ENCODE results near the gene ADGRL3. TPM values are rescaled to one million over a fixed set of nuclear protein-coding genes. Genes with fewer than 3 reads are reported as not detected.

The ADGRL3 gene
- total and polyA plus RNA-seq, 5 donors from 2014 or later: not detected

DNA sequence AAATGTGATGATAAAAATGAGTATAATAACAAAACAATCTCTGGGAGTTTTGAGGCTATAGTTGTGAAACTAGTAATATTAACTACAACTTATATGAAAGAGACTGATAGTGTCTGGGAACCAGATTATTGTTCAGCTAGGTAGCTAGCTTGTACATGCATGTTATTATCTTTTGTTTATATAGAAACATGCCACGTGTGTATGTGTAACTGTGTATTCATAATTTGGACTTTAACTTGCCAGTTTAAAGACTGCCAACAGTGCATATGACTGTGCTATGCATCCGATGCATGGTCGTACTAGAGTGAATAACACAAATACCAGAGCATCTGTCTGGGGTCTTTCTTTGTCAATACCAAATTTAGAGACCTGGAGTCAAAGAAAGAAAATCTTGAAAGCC, 92.2 kb downstream of the ADGRL3 start:
- no peak overlapping the region for H3K4me3 Mint-ChIP-seq
- H3K36me3 ChIP-seq (ENCODE audit: control insufficient read depth, insufficient read depth, low read length): no peaks in the 10 kb centered on the region
- H3K9me3 ChIP-seq (ENCODE audit: control insufficient read depth in 2 of 2, low read length in 2 of 2): no peaks in the 10 kb centered on the region
- ATAC-seq (ENCODE audit: low read depth in 2 of 2) (no peak), DNase-seq (no peak)
- no peaks in the 10 kb centered on the region for H3K27me3 ChIP-seq (ENCODE audit: control insufficient read depth, insufficient read depth, low read length)
- no peak overlapping the region for H3K27ac ChIP-seq (ENCODE audit: insufficient read depth, low read length, poor library complexity, severe bottlenecking)
- peaks cover 0 to 18% (median 7%) of the 10 kb centered on the region in 7 donors for H3K9me3 Mint-ChIP-seq
- no peak overlapping the region for H3K27ac Mint-ChIP-seq
- no peak overlapping the region for H3K4me3 ChIP-seq (ENCODE audit: low read depth, low read length)
- H3K36me3 Mint-ChIP-seq: no peaks in the 10 kb centered on the region
- no peaks in the 10 kb centered on the region for H3K4me1 ChIP-seq (ENCODE audit: control insufficient read depth, insufficient read depth, low read length, poor library complexity, severe bottlenecking)
- H3K4me1 Mint-ChIP-seq: no peaks in the 10 kb centered on the region
- H3K27me3 Mint-ChIP-seq: no peaks in the 10 kb centered on the region

DNA sequence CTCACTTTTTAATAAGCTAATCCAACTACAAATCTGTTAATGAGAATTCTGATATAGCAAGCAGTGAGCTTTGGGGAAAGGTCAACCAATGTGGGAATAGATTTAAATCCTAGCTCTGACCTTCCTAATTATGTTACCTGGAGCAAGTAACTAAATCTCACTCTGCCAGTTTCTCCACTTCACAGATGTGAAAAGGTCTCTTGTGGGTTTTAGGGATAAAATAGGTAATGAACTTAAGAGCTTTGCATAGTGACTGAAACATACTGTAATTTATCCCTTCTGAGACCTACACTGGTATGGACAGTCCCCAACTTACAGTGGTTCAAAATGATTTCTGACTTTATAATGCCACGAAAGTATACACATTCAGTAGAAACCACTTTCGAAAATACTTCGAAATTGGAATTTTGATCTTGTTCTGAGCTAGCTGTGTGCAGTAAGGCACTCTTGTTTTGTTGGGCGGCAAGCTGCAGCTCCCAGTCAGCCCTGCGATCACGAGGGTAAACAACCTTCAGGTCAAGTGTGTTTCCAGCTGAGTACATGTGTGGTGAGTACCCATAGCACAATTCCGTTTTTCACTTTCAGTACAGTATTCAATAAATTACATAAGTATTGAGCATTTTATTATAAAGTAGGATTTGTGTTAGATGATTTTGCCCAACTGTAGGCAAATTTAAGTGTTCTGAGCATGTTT, 93.7 kb downstream of the ADGRL3 start:
- H3K36me3 ChIP-seq (ENCODE audit: control insufficient read depth, insufficient read depth, low read length): no peaks in the 10 kb centered on the region
- Mint-ChIP-seq H3K36me3 (no peaks in the 10 kb centered on the region), H3K27ac (no peak overlapping the region), H3K4me1 (no peaks in the 10 kb centered on the region), H3K4me3 (no peak overlapping the region), H3K9me3 (peaks cover 0 to 13% (median 6%) of the 10 kb centered on the region in 7 donors), H3K27me3 (no peaks in the 10 kb centered on the region)
- H3K27ac ChIP-seq (ENCODE audit: insufficient read depth, low read length, poor library complexity, severe bottlenecking): no peak overlapping the region
- DNase-seq: no peak
- H3K27me3 ChIP-seq (ENCODE audit: control insufficient read depth, insufficient read depth, low read length): no peaks in the 10 kb centered on the region
- no peaks in the 10 kb centered on the region for H3K9me3 ChIP-seq (ENCODE audit: control insufficient read depth in 2 of 2, low read length in 2 of 2)
- no peaks in the 10 kb centered on the region for H3K4me1 ChIP-seq (ENCODE audit: control insufficient read depth, insufficient read depth, low read length, poor library complexity, severe bottlenecking)
- no peak overlapping the region for H3K4me3 ChIP-seq (ENCODE audit: low read depth, low read length)
- no peak for ATAC-seq (ENCODE audit: low read depth in 2 of 2)

DNA sequence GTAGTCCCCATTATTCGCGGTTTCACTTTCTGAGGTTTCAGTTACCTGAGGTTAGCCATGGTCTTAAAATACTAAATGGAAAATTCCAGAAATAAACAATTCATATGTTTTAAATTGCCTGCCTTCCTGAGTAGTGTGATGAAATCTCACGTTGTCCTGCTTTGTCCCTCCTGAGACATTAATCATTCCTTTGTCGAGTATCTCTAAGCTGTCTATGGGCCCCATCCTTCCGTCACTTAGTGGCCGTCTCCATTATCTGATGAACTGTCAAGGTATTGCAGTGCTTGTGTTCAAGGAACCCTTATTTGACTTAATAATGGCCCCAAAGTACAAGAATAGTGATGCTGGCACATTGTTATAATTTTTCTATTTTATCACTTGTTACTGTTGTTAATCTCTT, 94.8 kb downstream of the ADGRL3 start:
- ATAC-seq (ENCODE audit: low read depth in 2 of 2): no peak
- H3K4me1 ChIP-seq (ENCODE audit: control insufficient read depth, insufficient read depth, low read length, poor library complexity, severe bottlenecking): no peaks in the 10 kb centered on the region
- no peaks in the 10 kb centered on the region for H3K27me3 ChIP-seq (ENCODE audit: control insufficient read depth, insufficient read depth, low read length)
- no peak overlapping the region for H3K4me3 ChIP-seq (ENCODE audit: low read depth, low read length)
- no peak overlapping the region for H3K4me3 Mint-ChIP-seq
- H3K36me3 ChIP-seq (ENCODE audit: control insufficient read depth, insufficient read depth, low read length): no peaks in the 10 kb centered on the region
- H3K9me3 ChIP-seq (ENCODE audit: control insufficient read depth in 2 of 2, low read length in 2 of 2): no peaks in the 10 kb centered on the region
- peaks cover 0 to 7% (median 6%) of the 10 kb centered on the region in 7 donors for H3K9me3 Mint-ChIP-seq
- no peak overlapping the region for H3K27ac ChIP-seq (ENCODE audit: insufficient read depth, low read length, poor library complexity, severe bottlenecking)
- H3K36me3 Mint-ChIP-seq: no peaks in the 10 kb centered on the region
- no peaks in the 10 kb centered on the region for H3K27me3 Mint-ChIP-seq
- no peaks in the 10 kb centered on the region for H3K4me1 Mint-ChIP-seq
- no peak for DNase-seq
- H3K27ac Mint-ChIP-seq: no peak overlapping the region

DNA sequence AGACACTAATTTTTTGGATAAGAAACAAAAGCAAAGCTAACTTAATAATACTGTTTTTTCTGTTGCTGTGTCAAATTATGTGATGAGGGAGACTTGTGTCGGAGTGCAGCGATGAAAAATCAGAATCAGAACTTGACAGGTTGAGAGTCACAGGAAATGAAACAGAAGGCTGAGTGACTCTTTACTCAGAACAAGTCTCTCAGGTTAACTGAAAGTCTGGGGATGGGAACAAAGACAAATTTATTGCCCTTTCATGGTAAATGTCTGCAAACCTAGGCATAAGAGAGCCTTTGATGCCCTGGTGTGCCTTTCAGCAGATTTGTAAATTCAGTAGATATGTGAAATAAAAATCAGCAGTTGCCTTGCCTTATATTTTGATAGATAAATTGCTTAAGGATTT, 96.0 kb downstream of the ADGRL3 start:
- Histone ChIP-seq H3K27ac (ENCODE audit: insufficient read depth, low read length, poor library complexity, severe bottlenecking) (no peak overlapping the region), H3K4me3 (ENCODE audit: low read depth, low read length) (no peak overlapping the region), H3K27me3 (ENCODE audit: control insufficient read depth, insufficient read depth, low read length) (no peaks in the 10 kb centered on the region), H3K36me3 (ENCODE audit: control insufficient read depth, insufficient read depth, low read length) (no peaks in the 10 kb centered on the region), H3K4me1 (ENCODE audit: control insufficient read depth, insufficient read depth, low read length, poor library complexity, severe bottlenecking) (no peaks in the 10 kb centered on the region), H3K9me3 (ENCODE audit: control insufficient read depth in 2 of 2, low read length in 2 of 2) (peaks cover 0 to 3% of the 10 kb centered on the region in 2 experiments)
- peaks cover 0 to 8% (median 3%) of the 10 kb centered on the region in 7 donors for H3K9me3 Mint-ChIP-seq
- H3K27me3 Mint-ChIP-seq: no peaks in the 10 kb centered on the region
- no peaks in the 10 kb centered on the region for H3K4me1 Mint-ChIP-seq
- no peak overlapping the region for H3K4me3 Mint-ChIP-seq
- no peaks in the 10 kb centered on the region for H3K36me3 Mint-ChIP-seq
- ATAC-seq (ENCODE audit: low read depth in 2 of 2) (no peak), DNase-seq (no peak)
- H3K27ac Mint-ChIP-seq: no peak overlapping the region

DNA sequence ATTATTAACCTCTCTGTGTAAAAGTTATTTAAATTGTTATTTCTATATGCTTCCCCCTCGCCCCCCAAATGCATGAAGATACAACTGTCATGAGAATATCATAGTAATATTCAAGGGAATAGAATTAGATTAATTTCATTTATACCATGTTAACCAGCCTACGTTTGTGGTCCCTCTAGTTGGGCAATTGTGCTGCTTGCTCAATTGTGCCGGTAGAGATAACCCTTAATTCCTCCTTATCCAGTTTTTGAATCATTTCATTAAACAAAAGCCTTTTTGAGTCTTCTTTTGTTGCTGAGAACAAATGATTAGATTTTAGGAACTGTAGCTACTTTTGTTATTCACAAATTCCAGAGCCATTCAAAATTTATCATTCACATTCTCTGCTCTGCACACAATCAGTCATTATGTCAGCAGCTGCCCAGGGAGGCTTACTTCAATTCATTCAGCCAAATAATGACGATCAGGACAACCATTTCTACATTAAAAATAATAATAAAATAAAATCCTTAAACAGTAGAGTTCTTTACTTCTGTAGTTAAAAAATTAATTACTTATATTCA, 98.1 kb downstream of the ADGRL3 start:
- DNase-seq (no peak), ATAC-seq (ENCODE audit: low read depth in 2 of 2) (no peak)
- Mint-ChIP-seq H3K9me3 (peaks cover 0 to 8% (median 4%) of the 10 kb centered on the region in 7 donors), H3K27me3 (no peaks in the 10 kb centered on the region), H3K36me3 (no peaks in the 10 kb centered on the region), H3K4me3 (no peak overlapping the region), H3K27ac (no peak overlapping the region), H3K4me1 (no peaks in the 10 kb centered on the region)
- no peaks in the 10 kb centered on the region for H3K27me3 ChIP-seq (ENCODE audit: control insufficient read depth, insufficient read depth, low read length)
- H3K36me3 ChIP-seq (ENCODE audit: control insufficient read depth, insufficient read depth, low read length): no peaks in the 10 kb centered on the region
- H3K4me1 ChIP-seq (ENCODE audit: control insufficient read depth, insufficient read depth, low read length, poor library complexity, severe bottlenecking): no peaks in the 10 kb centered on the region
- H3K27ac ChIP-seq (ENCODE audit: insufficient read depth, low read length, poor library complexity, severe bottlenecking): no peak overlapping the region
- peaks cover 0 to 7% of the 10 kb centered on the region in 2 experiments for H3K9me3 ChIP-seq (ENCODE audit: control insufficient read depth in 2 of 2, low read length in 2 of 2)
- H3K4me3 ChIP-seq (ENCODE audit: low read depth, low read length): no peak overlapping the region

DNA sequence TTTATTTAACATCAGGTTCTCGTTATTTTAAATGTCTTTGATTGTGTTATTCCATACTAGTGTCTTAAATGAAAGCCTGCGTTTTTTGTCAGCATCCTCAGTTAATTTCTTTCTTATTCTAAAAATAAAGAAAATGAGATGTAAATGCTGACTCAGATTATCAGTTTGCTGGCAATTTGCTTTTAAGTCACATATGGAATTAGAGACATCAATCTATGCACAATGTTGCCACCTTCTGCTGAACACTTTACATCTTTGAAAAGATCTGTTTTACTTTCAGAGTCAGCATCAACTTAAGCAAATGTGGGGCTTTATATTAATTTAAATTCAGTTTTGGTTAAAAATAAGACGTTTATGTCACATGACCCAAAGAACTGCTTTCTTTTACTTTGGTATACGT, 99.2 kb downstream of the ADGRL3 start:
- no peak for DNase-seq
- H3K4me1 Mint-ChIP-seq: no peaks in the 10 kb centered on the region
- Histone ChIP-seq H3K9me3 (ENCODE audit: control insufficient read depth in 2 of 2, low read length in 2 of 2) (peaks cover 0 to 7% of the 10 kb centered on the region in 2 experiments), H3K27ac (ENCODE audit: insufficient read depth, low read length, poor library complexity, severe bottlenecking) (no peak overlapping the region), H3K27me3 (ENCODE audit: control insufficient read depth, insufficient read depth, low read length) (no peaks in the 10 kb centered on the region), H3K4me1 (ENCODE audit: control insufficient read depth, insufficient read depth, low read length, poor library complexity, severe bottlenecking) (no peaks in the 10 kb centered on the region), H3K36me3 (ENCODE audit: control insufficient read depth, insufficient read depth, low read length) (no peaks in the 10 kb centered on the region), H3K4me3 (ENCODE audit: low read depth, low read length) (no peak overlapping the region)
- H3K27ac Mint-ChIP-seq: no peak overlapping the region
- ATAC-seq (ENCODE audit: low read depth in 2 of 2): no peak
- no peaks in the 10 kb centered on the region for H3K36me3 Mint-ChIP-seq
- H3K27me3 Mint-ChIP-seq: no peaks in the 10 kb centered on the region
- H3K4me3 Mint-ChIP-seq: no peak overlapping the region
- peaks cover 0 to 5% (median 4%) of the 10 kb centered on the region in 7 donors for H3K9me3 Mint-ChIP-seq

DNA sequence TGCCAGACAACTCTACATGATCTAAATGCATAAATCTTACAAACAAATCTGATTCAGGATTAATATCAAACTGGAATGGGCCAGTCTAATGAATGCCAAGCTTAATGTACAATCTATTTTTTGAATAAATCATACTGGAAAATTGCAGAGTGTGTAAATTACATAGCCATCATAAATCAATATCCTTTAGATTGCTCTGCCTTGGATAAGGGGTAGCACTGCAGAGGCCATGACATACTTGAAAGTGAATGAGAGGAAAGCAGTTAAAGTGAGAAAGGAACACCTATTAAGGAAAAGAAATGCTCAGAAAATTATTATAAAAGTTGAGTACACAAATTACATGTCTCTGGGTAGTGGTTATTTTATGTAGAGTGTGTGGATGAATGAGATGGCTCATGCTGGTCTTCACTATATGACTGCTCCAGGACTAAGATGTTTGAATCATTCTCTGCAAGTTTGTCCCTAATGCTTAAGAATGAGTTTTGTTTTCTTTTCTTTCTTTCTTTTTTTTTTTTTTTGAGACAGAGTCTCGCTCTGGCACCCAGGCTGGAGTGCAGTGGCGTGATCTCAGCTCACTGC, 100.2 kb downstream of the ADGRL3 start:
- H3K27ac ChIP-seq (ENCODE audit: insufficient read depth, low read length, poor library complexity, severe bottlenecking): no peak overlapping the region
- H3K4me1 ChIP-seq (ENCODE audit: control insufficient read depth, insufficient read depth, low read length, poor library complexity, severe bottlenecking): no peaks in the 10 kb centered on the region
- Mint-ChIP-seq H3K4me1 (no peaks in the 10 kb centered on the region), H3K4me3 (no peak overlapping the region), H3K36me3 (no peaks in the 10 kb centered on the region), H3K9me3 (peaks cover 0 to 6% (median 3%) of the 10 kb centered on the region in 7 donors), H3K27ac (no peak overlapping the region), H3K27me3 (no peaks in the 10 kb centered on the region)
- ATAC-seq (ENCODE audit: low read depth in 2 of 2) (no peak), DNase-seq (no peak)
- H3K4me3 ChIP-seq (ENCODE audit: low read depth, low read length): no peak overlapping the region
- peaks cover 0 to 7% of the 10 kb centered on the region in 2 experiments for H3K9me3 ChIP-seq (ENCODE audit: control insufficient read depth in 2 of 2, low read length in 2 of 2)
- no peaks in the 10 kb centered on the region for H3K27me3 ChIP-seq (ENCODE audit: control insufficient read depth, insufficient read depth, low read length)
- no peaks in the 10 kb centered on the region for H3K36me3 ChIP-seq (ENCODE audit: control insufficient read depth, insufficient read depth, low read length)

DNA sequence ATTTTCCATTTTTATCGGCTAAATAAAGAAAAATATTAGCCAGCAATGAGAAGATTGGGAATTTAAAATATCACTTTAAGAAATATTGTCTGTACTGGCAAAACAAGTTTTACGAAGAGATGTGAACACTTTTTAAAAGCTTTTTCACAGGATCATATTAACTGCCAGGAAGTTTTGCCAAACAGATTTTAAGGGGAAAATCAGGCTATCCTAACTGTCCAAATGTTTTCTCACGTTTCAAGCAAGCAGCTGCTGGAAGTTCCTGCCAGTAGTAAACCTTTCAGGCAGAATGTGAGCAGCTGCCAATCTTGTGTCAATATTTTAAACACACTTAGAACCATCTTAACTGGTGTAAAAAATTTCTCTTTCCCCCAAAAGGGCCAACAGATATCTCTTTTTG, 101.1 kb downstream of the ADGRL3 start:
- Histone ChIP-seq H3K27me3 (ENCODE audit: control insufficient read depth, insufficient read depth, low read length) (no peaks in the 10 kb centered on the region), H3K36me3 (ENCODE audit: control insufficient read depth, insufficient read depth, low read length) (no peaks in the 10 kb centered on the region), H3K4me1 (ENCODE audit: control insufficient read depth, insufficient read depth, low read length, poor library complexity, severe bottlenecking) (no peaks in the 10 kb centered on the region), H3K4me3 (ENCODE audit: low read depth, low read length) (no peak overlapping the region), H3K9me3 (ENCODE audit: control insufficient read depth in 2 of 2, low read length in 2 of 2) (peaks cover 2 to 7% of the 10 kb centered on the region in 2 experiments), H3K27ac (ENCODE audit: insufficient read depth, low read length, poor library complexity, severe bottlenecking) (no peak overlapping the region)
- ATAC-seq (ENCODE audit: low read depth in 2 of 2) (no peak), DNase-seq (no peak)
- peaks cover 0 to 10% (median 3%) of the 10 kb centered on the region in 7 donors for H3K9me3 Mint-ChIP-seq
- no peaks in the 10 kb centered on the region for H3K36me3 Mint-ChIP-seq
- no peak overlapping the region for H3K27ac Mint-ChIP-seq
- H3K4me1 Mint-ChIP-seq: no peaks in the 10 kb centered on the region
- no peaks in the 10 kb centered on the region for H3K27me3 Mint-ChIP-seq
- H3K4me3 Mint-ChIP-seq: no peak overlapping the region
